Endometrium (tissue), 2 donors: ENCODE results near the gene COL26A1.
"Not testable (repeated sequence)": the region's sequence is repeated elsewhere in the genome, so short reads cannot be mapped to it uniquely, and the experiment has no call there.

Source experiments
- FAIRE-seq: peaks from 2 replicates; lab custom pipeline; 2012; peaks lifted over from hg19 to GRCh38; lab: Jason Lieb, UNC
- donor health status: control.
- donor health status: control.

The COL26A1 gene

DNA sequence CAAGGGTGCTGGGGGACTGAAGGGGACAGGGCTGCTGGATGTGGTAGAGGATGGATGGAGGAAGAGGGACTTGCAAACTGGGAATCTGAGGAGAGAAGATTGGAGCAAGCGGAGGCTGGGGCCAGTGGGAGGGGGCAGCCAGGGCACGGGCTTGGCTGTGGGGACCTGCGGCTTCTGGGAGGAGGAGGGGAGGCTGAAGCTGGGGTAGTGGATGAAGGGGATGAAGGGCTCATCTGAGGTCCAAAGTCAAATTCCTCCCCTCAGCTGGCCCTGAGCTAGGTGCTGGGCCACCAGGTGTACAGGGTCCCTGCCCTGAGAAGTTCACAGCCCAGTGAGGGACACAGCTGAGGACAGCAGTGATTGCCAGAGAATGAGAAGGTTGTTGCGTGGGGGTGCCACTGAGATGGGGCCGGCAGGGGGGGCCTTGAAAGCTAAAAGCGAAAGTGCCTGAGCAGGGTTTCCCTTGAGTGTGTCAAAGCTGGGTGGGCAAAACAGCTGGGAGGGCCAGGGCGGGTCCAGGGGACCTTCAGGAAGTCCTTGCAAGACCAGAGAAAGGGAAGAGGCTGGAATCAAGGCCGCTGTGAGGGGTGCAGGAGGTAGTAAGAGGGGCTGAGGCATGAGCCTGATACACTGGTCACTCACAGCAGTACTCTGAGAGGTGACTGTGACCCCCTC lies 191.2 kb downstream of the COL26A1 start:
- FAIRE-seq: no peak

DNA sequence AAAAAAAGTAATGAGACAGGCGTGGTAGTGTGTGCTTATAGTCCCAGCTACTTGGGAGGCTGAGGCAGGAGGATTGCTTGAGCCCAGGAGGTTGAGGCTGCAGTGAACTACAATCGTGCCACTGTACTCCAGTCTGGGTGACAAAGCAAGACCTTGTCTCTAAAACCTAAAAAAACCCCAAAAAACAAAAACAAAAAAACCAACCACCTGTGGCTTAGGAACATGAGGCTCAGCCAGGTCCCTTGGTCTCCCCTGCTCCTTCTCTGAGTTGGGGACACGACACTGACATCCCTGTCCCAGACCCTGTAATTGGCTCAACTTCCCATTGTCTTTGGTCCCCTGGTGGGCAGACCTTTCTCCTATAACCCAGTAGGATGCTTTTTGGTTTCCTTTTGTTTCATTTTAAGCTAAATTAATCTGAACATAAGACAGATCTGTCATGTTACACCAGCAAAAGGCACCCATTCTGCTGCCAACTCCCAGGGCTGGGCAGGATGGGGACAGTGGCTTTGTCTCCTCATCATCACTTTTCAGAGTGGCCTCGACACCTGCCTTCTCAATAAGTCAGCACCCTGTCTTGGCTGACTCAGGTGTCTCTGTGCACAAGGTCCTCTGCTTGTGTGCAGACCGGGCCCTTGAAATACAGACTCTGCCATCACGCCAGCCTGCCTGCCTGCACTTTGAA lies 192.1 kb downstream of the COL26A1 start:
- no peak for FAIRE-seq

- FAIRE-seq: no peak
These were observed 192.7 kb downstream of the COL26A1 start for GRCh38 chr7:101555269-101555920.

- no peak for FAIRE-seq
These were observed 193.2 kb downstream of the COL26A1 start for GRCh38 chr7:101555921-101556275.

- FAIRE-seq: no peak
These were observed 193.8 kb downstream of the COL26A1 start for GRCh38 chr7:101556453-101556968.

- no peak for FAIRE-seq
These were observed 194.7 kb downstream of the COL26A1 start for GRCh38 chr7:101557421-101557820.

DNA sequence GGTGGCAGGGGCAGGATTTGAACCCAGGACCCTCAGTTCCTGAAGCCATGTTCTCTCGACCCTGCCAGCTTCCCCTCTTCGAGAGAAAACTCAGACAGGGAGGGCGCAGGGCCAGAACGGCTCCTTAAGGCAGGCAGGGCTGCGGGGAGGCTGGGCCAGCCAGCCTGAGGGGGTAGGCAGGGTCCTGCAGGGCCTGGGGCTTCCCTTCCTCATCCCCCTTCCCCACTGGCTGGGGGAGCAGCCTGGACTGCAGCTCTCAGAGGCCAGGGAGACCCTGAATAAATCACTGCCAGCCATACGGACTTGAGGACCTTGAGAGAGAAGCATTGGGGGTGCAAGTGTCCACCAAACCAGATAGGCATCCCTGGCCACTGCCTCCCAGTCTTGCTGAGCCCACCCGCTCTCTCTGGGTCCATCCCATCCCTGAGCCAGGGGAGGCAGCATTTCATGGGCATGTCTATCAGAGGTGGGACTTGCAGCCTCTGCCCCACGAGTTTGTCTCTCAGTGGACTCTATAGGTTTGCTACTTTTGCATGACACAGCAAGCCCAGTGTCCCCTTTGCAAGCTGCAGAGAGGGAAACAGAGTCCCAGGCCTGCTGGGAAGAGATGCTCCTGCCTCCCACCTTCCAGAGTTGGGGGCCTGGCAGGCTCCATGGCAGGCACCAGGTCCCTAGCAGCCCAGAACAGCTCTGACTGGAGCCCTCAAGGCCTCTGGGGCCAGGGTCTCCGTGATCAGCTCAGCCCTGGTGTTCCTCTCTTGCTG lies 195.5 kb downstream of the COL26A1 start:
- FAIRE-seq: no peak

GRCh38 chr7:101558742-101559325 lies 196.2 kb downstream of the COL26A1 start:
- FAIRE-seq: no peak

DNA sequence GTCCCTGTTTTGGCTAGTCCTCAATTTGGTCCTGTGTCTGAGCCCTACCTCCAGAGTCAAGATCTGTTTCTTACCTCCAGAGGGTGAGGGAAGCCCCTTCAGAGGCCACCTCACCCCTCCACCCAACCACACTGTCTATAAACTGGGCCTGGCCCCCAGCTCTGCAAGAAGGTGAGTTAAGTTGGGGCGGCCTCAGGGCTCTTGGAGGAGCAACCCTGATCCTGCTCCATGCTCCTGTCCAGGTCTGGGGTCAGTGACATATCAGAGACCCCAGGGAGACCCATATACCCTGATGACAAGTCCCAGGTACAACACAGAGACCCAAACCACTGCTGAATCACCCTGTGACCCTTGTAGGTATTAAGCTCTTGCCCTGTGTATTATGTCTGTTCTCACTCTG lies 196.9 kb downstream of the COL26A1 start:
- no peak for FAIRE-seq

DNA sequence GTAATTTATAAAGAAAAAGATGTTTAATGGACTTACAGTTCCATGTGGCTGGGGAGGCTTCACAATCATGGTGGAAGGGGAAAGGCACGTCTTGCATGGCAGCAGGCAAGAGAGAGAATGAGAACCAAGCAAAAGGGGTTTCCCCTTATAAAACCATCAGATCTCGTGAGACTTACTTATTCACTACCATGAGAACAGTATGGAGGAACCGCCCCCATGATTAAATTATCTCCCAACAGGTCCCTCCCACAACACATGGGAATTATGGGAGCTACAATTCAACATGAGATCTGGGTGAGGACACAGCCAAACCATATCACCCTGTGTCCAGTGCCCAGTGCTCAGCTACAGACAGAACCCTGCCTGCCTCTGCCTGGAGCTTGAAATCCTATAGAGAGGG lies 197.3 kb downstream of the COL26A1 start:
- FAIRE-seq: not testable (repeated sequence)

- no peak for FAIRE-seq
These were observed 198.2 kb downstream of the COL26A1 start for GRCh38 chr7:101560856-101561255.

GRCh38 chr7:101561293-101561692 lies 198.6 kb downstream of the COL26A1 start:
- FAIRE-seq: not testable (repeated sequence)

GRCh38 chr7:101562531-101563197 lies 200.0 kb downstream of the COL26A1 start:
- no peak for FAIRE-seq

DNA sequence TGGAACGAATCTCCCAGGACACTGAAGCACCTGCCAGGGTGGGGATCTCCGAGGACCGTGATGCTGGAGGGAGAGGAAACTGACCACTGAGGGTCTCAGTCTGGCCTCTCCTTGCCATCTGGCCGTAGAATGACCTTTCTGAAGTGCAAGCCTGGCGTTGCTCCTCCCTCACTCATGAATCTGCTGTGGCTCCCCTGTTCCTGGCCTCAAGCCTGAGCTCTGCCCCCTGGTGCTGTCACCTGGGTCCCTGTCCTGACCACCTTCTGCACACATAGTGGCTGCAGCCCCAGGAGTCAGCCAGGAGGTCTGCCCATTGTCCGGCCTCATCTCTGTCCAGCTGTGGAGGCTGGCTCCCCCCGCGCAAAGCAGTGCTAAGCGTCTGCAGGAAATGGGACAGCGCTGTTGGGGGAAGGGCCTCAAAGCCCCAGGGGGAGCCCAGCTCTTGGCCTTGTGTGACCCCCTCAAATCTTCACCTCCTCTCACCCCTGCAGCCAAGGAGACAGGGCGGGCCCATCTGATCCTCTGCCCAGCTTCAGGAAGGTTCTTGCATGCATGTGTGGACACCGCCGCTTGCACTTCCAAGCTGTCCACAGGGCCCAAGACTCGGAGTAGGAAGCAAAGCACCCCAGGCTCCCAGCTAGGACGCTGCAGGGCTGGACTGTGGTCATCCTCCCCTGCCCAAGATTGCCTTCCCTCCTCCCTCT lies 200.7 kb downstream of the COL26A1 start:
- no peak for FAIRE-seq

DNA sequence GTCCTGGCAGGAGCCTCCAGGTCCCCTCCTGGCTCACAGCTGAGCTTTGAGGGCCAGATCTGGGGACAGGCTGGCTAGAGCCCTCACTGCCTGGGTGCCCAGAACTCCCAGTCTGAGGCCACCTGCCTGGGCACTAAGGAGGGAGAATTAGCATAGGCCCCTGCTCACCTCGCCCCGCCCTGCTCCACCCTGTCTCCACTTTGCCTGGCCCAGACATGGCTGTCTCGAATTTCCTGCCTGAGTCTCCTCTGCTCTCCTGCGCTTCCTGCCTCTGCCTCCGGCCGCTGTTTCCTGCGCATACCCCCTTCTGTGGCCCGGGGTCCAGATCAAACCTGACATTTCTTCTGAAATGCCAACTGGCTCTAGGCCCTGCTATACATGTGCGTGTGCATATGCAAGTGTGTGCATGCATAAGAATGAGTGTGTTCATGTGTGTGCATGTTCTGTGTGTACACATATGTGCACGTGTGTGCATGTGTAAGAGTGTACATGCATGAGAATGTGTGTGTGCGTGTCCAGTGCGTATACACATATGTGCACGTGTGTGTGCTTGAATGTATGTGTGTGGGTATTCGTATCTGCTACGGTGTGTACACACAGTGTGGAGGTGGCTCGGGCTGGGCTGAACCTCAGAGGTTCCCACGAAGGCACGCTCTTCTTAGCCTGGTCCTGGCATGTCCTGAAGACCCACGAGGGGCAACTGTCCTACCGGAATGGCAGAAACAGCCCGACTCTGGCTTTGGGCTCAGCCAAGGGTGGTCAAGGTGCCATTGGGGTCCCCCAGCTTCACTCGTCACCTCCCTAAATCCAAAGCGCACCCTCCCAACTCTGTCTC lies 201.5 kb downstream of the COL26A1 start:
- no peak for FAIRE-seq

DNA sequence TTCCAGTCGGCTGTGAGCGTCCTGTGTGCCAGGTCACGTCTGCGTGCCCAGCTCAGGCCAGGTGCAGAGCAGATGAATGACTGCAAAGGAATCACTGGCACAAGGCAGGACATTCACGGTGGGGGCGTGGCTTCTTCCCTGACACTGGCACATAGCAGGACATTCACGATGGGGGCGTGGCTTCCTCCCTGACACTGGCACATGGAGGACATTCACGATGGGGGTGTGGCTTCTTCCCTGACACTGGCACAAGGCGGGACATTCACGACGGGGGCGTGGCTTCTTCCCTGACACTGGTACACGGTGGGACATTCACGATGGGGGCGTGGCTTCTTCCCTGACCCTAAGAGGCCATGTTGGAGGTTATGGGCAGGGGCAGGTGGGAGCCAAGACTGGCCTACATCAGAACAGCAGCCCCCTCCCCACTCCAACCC lies 202.1 kb downstream of the COL26A1 start:
- FAIRE-seq: no peak

GRCh38 chr7:101565601-101566209 lies 203.0 kb downstream of the COL26A1 start:
- no peak for FAIRE-seq

- no peak for FAIRE-seq
These were observed 204.6 kb downstream of the COL26A1 start for GRCh38 chr7:101567230-101567629.

GRCh38 chr7:101572156-101572555 lies 209.5 kb downstream of the COL26A1 start:
- FAIRE-seq: no peak
